Parathyroid adenoma (tissue), 2 donors: ENCODE data around the gene SKAP1.
"Not testable (repeated sequence)": the region's sequence is repeated elsewhere in the genome, so short reads cannot be mapped to it uniquely, and the experiment has no call there.

Source experiments
- H2AFZ ChIP-seq: fragments of 300-600 bp; sonication (generic); one replicate; pipeline ENCODE4 v1.7.0; 2017; ENCODE audit warnings: antibody characterized with exemption, mild to moderate bottlenecking
- H3K27ac ChIP-seq: fragments of 300-600 bp; sonication (generic); one replicate; pipeline ENCODE4 v1.7.0; 2017
- H3K27me3 ChIP-seq: fragments of 300-600 bp; sonication (generic); one replicate; pipeline ENCODE4 v1.7.0; 2017; ENCODE audit warnings: low read length; ENCODE audit not compliant: control insufficient read depth, insufficient read depth
- H3K36me3 ChIP-seq: fragments of 300-600 bp; sonication (generic); one replicate; pipeline ENCODE4 v1.7.0; 2017; ENCODE audit warnings: low read length; ENCODE audit not compliant: control insufficient read depth, insufficient read depth
- H3K4me1 ChIP-seq: fragments of 300-600 bp; sonication (generic); one replicate; pipeline ENCODE4 v1.7.0; 2017; ENCODE audit warnings: control low read depth
- H3K4me2 ChIP-seq: fragments of 300-600 bp; sonication (generic); one replicate; pipeline ENCODE4 v1.7.0; 2017; ENCODE audit warnings: low read length
- H3K4me3 ChIP-seq: fragments of 300-600 bp; sonication (generic); one replicate; pipeline ENCODE4 v1.7.0; 2017; ENCODE audit warnings: low read depth, low read length
- H3K79me2 ChIP-seq: fragments of 300-600 bp; sonication (generic); one replicate; pipeline ENCODE4 v1.7.0; 2017; ENCODE audit warnings: control low read depth
- H3K9ac ChIP-seq: fragments of 300-600 bp; sonication (generic); one replicate; pipeline ENCODE4 v1.7.0; 2017; ENCODE audit warnings: mild to moderate bottlenecking
- H3K9me3 ChIP-seq: fragments of 300-600 bp; sonication (generic); one replicate; pipeline ENCODE4 v1.7.0; 2017; ENCODE audit warnings: low read length; ENCODE audit not compliant: control insufficient read depth
- TF ChIP-seq, protein P1 (sequence below): fragments of 300-600 bp; sonication (generic); IDR thresholded peaks from one replicate; pipeline ENCODE4 v1.7.0; 2017; ENCODE audit warnings: antibody characterized with exemption, mild to moderate bottlenecking
- donor health status: primary hyperparathyroidism.

Gene SKAP1

DNA sequence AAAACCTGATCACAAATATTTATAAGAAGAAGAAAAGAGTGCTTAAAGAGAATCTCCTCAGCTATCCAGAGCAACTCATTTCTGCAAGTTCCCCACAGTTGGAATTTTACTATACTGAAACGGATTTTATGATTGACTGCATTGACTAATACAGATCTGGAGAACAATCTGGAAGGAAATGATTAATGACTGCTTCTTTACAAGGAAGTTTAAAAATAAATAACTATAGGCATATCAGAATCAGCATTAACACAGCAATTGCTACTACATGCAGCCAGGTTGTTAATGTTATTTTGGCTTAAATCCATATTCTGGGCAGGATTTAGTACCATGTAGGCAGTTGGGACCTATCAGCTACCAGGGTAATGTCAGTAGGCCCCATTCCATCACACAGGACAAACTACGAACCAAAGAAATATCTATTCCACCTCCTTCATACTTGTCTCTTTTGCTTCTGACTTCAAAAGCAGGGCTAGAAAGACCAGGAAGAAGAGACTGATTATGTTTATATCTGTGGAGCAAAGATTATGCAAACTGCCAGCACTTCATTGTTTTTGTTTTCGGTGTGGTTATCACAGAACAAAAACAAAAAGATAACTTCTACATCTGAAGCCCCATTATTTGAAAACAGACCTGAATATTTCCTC, 3.9 kb downstream of the SKAP1 start:
- no peak overlapping the region for H3K9ac ChIP-seq
- H3K36me3 ChIP-seq, result no peaks in the 10 kb centered on the region
- no peaks in the 10 kb centered on the region for H3K9me3 ChIP-seq
- H3K79me2 ChIP-seq, result no peaks in the 10 kb centered on the region
- H3K27me3 ChIP-seq, result no peaks in the 10 kb centered on the region
- TF ChIP-seq, protein P1, sequence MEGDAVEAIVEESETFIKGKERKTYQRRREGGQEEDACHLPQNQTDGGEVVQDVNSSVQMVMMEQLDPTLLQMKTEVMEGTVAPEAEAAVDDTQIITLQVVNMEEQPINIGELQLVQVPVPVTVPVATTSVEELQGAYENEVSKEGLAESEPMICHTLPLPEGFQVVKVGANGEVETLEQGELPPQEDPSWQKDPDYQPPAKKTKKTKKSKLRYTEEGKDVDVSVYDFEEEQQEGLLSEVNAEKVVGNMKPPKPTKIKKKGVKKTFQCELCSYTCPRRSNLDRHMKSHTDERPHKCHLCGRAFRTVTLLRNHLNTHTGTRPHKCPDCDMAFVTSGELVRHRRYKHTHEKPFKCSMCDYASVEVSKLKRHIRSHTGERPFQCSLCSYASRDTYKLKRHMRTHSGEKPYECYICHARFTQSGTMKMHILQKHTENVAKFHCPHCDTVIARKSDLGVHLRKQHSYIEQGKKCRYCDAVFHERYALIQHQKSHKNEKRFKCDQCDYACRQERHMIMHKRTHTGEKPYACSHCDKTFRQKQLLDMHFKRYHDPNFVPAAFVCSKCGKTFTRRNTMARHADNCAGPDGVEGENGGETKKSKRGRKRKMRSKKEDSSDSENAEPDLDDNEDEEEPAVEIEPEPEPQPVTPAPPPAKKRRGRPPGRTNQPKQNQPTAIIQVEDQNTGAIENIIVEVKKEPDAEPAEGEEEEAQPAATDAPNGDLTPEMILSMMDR, result no peak
- H3K27ac ChIP-seq, result no peak overlapping the region
- H2AFZ ChIP-seq, result no peak overlapping the region
- no peaks in the 10 kb centered on the region for H3K4me1 ChIP-seq
- no peak overlapping the region for H3K4me3 ChIP-seq
- H3K4me2 ChIP-seq, result no peak overlapping the region

DNA sequence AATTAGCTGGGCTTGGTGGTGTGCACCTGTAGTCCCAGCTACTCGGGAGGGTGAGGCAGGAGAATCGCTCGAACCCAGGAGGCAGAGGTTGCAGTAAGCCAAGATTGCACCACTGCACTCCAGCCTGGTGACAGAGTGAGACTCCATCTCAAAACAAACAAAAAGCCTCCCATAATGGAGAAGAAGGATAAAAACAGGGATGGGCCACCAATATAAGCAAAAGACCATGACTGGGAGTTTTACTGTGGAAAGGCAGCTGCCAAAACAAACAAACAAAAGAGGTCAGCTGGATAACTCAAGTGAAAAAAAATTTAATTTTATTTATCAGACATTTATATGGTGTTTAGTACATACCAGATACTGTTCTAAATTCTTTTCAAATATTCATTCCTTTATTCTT, 8.0 kb downstream of the SKAP1 start:
- H3K27ac ChIP-seq, H3K4me3 ChIP-seq, H3K36me3 ChIP-seq, H3K9me3 ChIP-seq, H2AFZ ChIP-seq, H3K4me2 ChIP-seq, H3K27me3 ChIP-seq, H3K79me2 ChIP-seq, H3K4me1 ChIP-seq, H3K9ac ChIP-seq: not testable (repeated sequence)

DNA sequence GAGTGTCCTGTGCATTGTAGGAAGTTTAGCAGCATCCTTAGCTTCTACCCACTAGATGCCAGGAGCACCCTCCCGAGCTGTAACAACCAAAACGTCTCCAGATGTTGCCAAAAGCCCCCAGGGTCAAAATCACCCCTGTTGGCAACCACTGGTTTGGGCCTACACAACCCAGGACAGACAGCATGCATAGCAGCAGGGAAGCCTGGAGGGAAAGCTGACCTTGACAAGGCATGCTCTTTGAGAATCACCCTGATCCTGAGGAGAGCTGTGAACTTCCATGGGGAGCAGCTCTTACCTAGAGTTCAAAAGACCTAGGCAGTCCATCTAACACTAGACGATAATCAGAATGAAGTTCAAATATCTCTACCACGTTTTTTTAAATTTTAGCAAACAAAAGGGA, 9.2 kb downstream of the SKAP1 start:
- H3K27me3 ChIP-seq, result no peaks in the 10 kb centered on the region
- no peaks in the 10 kb centered on the region for H3K4me1 ChIP-seq
- H3K27ac ChIP-seq, result no peak overlapping the region
- no peak overlapping the region for H3K4me3 ChIP-seq
- H3K9me3 ChIP-seq, result no peaks in the 10 kb centered on the region
- TF ChIP-seq, protein P1, result no peak
- H3K9ac ChIP-seq, result no peak overlapping the region
- no peaks in the 10 kb centered on the region for H3K36me3 ChIP-seq
- no peak overlapping the region for H3K4me2 ChIP-seq
- no peak overlapping the region for H2AFZ ChIP-seq
- no peaks in the 10 kb centered on the region for H3K79me2 ChIP-seq

DNA sequence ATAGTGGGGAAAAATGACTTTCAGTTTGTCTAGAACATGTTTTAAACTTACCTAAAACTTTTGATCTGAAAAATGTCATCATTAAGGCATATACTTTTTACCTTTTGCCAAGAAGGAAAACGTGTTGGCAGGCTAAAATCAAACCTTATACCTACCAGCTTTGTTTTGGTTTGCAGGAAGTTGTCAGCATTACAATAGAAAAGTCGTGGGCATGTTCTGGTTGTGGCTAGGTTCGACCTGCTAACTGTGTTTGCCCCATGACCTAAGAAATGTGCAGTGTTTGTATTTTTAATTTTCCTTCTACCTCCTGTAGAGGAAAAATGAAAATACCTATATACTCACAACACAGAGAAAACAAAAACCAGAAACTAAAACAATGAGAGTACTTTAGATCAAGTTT, 13.0 kb downstream of the SKAP1 start:
- H3K27ac ChIP-seq, result no peak overlapping the region
- no peaks in the 10 kb centered on the region for H3K9me3 ChIP-seq
- no peaks in the 10 kb centered on the region for H3K4me1 ChIP-seq
- H3K4me3 ChIP-seq, result no peak overlapping the region
- H3K36me3 ChIP-seq, result no peaks in the 10 kb centered on the region
- TF ChIP-seq, protein P1, result no peak
- H3K4me2 ChIP-seq, result no peak overlapping the region
- no peaks in the 10 kb centered on the region for H3K27me3 ChIP-seq
- no peak overlapping the region for H2AFZ ChIP-seq
- H3K9ac ChIP-seq, result no peak overlapping the region
- no peaks in the 10 kb centered on the region for H3K79me2 ChIP-seq

DNA sequence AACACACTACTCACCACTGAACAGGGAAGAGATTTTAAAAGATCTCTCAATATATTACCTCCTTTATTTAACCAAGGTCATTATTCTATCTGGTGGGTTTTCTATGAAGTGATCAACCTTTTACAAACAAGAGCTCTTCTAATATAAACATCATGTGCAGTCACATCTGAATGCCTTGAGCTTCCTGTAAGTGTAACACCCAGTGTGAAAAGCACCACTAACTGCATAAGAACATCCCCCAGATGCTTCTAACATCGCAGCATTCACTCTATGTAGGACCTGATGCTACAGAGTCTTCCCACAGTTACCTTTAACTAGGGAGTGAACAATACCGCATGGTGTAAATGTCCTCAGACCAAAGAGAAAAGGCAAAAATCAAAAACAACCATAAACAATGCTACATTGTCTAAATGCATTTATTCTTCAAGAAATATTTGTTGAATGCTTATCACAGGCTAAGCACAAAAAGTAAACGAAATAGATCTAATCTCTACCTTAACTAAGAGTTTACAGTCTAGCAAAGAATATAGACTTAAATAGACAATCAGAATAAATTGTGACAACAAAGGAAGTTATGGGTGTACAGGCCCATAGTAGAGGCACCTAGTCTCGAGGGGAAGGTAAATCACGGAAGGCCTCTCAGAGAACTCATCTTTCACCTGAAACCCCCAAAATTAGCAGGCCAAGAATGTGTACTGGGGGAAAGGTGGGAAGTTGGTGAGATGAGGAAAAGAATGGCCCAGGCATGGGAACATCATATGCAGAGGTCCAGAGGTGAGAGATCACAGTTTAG, 16.2 kb downstream of the SKAP1 start:
- TF ChIP-seq, protein P1, result no peak
- no peak overlapping the region for H3K4me2 ChIP-seq
- no peak overlapping the region for H2AFZ ChIP-seq
- no peak overlapping the region for H3K9ac ChIP-seq
- no peak overlapping the region for H3K4me3 ChIP-seq
- no peaks in the 10 kb centered on the region for H3K4me1 ChIP-seq
- H3K27ac ChIP-seq, result no peak overlapping the region
- no peaks in the 10 kb centered on the region for H3K9me3 ChIP-seq
- H3K79me2 ChIP-seq, result no peaks in the 10 kb centered on the region
- no peaks in the 10 kb centered on the region for H3K36me3 ChIP-seq
- no peaks in the 10 kb centered on the region for H3K27me3 ChIP-seq
